GM18873 (cell line): ENCODE results near the gene BEST3.
A peak's percentile ranks its signal among the peaks of the same experiment; 100 is the strongest.

Experiments used
- ATAC-seq: cut with Tn5 transposase; IDR thresholded peaks from one replicate; pipeline ENCODE4 v1.9.1; 2021; ENCODE audit warnings: mild to moderate bottlenecking, moderate library complexity, moderate number of reproducible peaks; ENCODE audit not compliant: unreplicated experiment, low FRiP score

BEST3 gene

DNA sequence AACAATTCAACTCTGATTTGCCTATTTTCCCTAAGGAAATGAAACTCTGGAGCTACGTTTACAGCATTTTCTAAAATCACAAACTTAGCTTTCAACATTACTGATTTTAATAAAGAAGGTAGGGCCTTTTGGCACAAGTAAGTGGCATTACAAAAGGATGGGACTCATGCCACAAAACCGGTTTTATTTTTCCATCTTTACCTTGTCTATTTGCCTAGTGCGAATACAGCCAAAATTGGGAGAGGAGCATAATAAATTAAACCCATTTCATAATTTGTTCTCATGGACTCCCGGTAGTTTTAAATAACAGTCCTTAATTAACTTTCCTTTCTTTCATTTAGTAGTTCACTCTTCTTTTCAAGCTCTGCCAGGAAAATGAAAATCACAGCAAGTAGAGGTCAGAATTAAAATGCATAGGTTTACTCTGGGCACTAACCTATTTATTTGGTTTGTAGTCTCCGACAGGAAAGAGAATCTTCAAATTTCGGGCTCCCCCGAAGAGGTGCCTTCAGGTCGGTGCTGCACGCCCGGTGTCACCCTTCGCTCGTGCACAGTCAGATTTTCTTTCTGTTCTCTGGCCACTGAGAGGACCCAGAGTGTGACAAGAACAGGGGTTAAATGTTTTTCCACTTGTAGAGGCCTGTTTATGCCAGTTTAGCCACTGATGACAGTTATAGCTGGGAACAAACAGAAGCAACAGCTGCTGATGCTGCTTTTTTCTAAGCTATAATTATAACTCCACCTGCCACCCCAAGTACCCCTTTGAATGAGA is at the start of gene BEST3:
BEST3 (minus strand) TSS at position 535 of the 772 bp plus-strand sequence. CDS start 1,505 bp downstream, outside the sequence.
- no peak for ATAC-seq

DNA sequence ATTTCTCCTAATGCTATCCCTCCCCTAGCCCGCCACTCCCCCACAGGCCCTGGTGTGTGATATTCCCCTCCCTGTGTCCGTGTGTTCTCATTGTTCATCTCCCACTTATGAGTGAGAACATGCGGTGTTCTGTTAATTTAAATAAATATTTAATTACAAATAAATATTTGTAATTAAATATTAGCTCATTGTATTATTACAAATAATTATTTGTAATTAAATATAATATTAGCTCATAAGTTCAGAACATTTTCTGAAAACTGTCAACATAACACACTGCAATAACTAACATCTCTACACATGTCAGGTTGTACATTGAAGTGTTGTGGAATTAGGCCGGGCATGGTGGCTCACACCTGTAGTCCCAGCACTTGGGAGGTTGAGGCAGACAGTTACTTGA is 45.0 kb upstream of the BEST3 start:
- no peak for ATAC-seq

DNA sequence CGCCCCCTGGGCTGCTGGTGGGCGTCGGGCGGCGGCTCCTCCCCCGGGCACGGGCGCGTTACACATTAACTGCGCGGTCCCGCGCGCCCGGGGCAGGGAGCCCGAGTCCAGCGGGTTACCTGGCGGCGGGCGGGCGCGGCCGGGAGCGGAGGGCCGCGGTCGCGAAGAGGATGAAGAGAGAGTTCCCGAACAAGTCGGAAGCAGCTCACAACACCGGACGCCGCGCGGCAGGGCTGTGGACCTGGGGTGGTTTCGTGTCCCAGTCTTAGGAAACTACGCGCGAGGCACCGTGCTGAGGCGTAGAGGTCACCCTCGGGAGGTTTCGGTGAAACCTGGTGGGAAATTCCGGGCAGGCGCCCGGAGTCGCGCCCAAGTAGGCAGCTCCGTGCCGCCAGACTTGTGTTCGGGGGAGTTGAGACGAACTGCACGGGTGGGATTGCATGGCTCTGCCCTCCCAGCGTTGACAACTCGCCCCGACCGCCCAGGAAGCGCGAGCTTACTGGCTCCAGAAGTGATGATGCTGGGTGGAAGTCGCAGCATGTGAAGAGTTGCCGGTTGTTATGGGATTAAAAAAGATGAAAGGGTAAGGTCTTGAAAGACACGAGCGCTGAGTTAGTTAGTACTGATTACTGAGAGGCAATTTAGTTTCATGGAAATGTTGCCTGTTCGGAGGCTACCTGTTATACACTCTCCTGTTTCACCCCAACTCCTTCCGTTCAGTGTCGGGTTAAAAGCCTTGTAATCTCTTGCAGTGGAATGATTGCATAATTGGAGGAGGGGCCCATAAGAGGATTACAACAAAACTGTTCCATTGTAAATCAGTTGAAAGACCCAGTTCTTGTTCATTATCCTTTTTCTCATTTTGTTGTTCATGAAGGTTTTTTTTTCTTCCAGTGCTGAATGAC is 40.4 kb upstream of the BEST3 start:
- ATAC-seq, result peak; percentile 43

DNA sequence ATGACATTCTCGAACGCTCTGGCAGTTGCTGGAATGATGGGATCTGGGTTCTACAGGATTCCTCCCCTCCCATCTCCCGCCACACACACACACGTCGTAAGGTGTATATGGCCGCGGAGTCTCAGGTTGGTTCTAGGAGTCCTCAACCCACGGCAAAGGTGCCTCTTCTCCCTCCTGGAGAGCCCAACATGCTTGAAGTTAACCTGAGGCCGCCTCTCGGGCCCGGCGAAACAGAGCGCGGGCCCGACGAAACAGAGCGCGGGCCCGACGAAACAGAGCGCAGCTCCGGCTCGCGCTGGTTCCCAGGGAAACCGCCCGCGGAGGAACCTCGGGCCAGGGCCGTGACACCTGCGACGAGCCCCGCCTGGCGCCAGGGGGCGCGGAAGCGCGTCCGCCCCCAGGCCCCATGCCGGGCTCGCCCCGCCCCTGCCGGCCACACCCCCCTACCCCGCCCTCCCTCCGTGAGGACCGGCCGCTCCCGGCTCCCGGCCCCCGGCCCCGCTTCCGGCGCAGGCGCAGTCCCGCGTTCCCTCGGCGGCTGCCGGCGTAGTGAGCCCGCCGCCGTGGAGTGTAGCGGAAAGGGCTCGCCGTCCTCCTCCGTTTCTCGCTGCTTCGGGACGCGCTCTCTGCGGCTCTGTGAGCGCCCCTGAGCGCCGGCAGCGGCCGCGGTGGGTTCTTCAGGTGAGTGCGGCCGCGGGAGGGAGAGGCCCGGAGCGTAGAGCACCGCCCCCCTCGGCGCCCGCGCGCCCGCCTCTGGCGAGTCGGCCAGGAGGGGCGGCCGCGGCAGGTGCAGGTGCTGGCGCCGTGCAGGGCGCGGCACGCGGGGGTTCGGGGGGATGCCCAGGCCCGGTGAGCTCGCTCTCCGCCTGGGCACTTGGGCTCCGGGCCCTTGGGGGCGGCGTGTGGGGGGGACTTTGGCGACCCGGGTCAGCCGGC is 39.5 kb upstream of the BEST3 start, which contains the start of gene RAB3IP:
RAB3IP (plus strand) TSS at position 510 of the 936 bp plus-strand sequence. CDS start 16,549 bp downstream, outside the sequence.
- ATAC-seq, result peak; percentile 64

DNA sequence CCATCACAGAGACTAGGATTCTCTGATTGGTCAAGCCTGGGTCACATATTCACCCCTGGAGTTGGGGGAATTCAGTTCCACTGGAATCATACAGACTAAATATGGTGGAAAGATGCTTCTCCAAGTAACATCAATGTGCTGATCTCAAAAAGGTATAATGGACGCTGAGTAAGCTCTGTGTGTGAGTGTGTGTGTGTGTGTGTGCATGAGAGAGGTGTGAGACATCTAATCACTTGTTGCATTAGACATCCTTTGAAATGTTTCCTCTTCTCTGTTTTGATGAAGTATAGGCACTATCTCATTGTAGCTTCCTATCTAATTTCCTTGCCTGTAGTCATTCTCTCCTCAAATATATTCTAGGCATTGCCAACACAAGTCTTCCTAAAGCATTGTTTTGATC is 34.5 kb upstream of the BEST3 start:
- ATAC-seq, result no peak

DNA sequence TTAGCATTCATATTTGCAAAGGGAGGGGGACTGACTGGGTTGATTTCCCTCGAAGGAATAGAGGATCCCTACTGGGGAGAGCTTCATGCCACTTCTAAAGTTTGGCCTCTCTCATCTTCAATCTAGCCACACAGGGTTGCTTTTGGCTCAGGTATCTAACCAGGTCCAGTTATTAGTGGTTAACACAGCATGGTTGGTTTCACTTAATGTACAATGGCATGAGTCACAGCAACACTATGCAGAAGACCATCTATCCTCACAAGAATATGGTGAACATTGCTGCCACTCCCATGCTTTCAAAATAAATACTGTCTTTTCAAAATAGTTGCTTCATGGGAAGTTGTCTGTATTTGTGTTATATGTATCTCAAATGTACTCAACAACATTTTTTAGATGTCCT is 33.0 kb upstream of the BEST3 start:
- no peak for ATAC-seq

DNA sequence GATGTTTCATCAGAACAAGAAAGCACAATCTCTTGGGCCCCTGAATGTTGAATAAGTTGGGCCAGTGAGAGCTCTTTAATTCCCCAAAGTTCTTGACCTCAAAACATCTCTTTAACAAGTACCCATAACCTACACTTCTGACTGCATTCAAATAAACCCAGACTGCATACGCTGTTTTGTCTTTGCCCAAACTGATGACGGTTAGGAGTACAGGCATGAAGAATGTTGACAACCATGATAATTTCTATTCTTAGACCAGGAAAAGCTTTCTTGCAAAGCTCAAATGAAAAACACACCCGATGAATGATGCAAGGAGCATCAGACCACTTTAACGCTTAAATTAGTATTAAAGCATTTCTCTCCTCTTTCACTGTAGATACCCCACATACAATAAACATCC is 27.8 kb upstream of the BEST3 start:
- no peak for ATAC-seq

DNA sequence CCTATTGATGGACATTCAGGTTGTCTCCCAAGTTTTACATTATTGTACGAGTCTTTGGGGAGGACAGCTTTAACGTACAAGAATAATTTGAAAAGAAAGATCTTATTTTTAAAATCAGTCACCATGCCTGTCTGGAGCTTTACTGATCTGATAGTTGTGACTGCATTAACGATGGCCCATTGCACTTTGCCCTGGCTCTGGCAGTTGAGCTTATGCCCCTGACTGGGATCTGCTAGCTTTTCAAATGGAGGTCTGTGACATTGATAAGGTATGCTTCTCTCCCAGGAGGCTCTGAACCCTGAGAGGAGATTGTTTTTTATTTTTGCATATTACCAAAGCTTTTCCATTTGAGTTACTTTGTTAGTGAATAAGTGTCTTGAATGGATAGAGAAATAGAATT is 21.6 kb upstream of the BEST3 start:
- no peak for ATAC-seq

DNA sequence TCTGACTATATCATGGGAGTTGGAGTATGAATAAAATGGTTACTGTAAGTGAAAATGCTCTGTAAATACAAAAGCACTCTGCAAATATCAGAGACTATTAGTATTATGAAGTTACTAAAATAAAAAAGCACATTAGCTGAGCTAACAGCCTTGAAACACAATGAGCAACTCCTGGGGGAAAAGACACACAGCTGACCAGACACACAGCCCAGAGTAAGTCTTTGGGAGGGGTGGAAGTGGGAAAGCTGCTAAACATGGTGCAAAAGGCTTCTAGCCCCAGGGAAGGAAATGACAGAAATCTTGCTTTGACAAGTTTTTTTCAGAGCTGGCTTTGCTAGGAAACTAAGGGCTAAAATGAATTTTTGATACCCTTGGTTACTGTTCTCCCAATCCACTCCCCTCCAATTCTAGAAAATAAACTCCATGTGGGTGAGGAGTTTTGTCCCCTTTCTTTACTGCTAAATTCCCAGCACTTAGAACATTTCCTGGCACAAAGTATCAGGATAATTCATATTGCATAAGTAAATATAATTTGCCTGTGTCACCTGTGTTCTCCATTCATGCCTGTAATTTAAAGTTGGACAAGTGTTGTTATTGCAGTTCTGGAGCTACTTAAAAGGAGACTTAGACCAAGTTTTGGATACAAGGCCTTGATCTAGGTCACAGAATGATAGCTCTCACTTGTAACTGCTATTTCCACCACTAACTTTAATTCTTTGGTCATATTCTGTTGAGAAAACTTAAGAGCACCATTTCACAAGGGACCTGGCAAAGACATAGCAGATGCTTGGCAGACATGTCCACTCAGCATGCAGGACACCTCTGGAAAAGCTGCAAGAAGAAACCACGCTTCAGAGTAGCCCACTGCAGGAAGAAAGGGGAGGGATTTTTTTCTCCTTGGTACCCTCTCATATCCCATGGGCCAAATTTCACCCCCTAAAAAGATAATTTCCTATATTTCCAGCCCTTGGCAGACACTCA is 20.5 kb upstream of the BEST3 start:
- ATAC-seq, result no peak

DNA sequence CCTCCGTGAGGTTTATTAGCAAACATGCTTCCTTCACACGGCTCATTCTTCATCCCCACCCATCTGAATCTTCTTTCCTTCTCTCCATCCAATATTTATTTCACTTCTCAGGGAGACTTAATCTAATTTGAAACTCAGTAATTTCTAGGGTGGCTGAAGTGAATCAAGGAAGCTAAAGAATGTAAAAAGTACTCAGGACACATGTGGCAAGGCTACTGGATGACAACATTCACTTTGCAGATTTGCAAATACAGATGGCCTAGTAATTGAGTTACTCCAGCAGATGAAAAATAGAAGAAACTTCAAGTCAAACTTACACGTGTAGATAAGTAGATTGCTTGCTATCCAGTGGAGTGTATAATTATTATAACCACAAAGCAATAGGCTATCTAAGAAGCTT is 15.4 kb upstream of the BEST3 start:
- ATAC-seq, result no peak

DNA sequence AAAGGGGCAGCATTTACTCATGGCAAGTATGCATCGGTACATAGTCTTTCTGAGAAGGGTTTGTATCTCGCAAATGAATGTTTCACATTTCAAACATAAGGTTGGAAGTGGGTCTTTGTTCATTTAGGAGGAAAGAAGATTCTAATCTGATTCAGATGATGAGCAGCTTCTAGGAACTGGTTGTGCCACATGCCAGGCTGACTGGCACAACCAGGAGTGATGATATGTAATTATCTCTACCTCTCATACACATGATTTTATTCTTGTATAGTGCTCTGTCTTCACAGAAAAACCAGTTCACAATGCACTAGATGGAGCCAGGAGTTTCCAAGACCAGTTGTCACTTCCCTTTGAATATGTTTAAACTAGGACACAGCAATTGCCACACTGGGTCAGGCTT is 13.7 kb upstream of the BEST3 start:
- no peak for ATAC-seq

DNA sequence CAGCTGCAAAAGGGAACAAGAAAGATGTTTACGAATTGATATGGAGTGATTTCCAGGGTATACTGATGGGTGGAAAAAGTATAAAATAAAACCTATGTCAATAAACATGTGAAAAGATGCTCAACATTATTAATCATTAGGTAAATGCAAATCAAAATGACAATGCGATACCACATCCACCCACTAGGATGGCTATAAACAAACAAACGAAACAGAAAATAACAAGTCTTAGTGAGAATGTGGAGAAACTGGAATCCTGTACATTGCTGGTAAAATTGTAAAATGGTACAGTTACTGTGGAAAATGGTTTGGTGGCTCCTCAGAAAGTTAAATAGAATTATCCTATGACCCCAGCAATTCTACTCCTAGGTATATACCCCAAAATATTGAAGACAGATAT is 9.5 kb upstream of the BEST3 start:
- ATAC-seq, result no peak

DNA sequence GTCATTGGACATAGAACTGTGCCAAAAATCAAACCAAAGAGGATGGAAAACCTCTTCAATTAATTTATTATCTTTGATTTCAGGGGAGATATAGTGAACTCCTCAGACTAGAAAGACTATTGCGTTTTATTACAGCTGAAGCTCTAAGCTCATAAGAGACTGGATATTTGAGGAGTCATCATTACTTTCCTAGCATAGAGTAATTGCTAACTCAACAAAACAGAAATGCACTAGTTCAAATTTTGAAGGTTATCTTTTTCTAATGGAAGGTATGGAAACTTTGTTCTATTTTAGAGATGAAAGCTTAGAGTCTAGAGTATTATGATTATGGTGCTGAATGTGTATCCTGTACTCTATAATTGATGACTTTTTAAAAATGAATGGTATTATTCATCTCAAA is 5.3 kb upstream of the BEST3 start:
- ATAC-seq, result no peak

DNA sequence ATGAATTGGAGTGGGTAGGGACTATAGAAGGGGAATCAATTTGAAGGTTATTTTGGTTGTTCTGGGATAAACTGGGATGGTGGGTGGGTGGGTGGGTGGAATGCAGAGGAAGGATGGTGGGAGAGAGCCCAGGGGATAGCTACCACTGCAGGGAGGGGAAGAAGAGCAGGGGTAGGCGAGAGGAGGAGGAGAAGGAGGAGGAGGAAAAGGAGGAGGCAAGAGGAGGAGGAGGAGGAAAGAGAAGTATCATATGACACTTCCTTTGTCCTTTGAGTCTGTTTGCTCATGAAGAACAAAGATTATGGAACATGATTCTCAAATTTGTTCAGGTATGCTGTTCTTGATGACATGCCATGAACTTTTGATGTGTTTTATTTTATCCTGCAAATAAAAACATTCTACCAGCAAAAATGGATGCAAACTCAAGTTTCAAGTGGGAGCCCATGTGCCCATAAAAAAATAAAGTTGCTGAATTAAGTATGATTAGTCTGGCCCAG is 4.1 kb upstream of the BEST3 start:
- no peak for ATAC-seq

DNA sequence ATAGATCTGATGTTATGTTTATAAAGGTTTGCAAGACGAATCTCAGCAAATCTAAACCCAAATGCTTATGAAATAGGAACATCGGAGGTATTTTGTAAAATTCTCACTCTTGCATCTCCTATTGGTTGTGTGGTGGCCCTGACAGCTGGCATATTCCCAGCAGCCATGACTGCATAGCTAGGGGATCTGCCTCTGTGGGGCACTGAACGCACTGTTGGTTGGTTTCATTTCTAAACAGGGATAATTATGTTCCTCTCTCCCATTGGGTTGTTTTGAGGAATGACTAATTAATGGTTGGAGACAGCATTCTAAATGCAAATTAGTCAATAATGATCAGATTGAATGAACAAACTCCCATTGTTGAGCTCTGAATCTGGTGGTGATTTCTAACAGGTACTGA is 2.7 kb upstream of the BEST3 start:
- ATAC-seq, result no peak

DNA sequence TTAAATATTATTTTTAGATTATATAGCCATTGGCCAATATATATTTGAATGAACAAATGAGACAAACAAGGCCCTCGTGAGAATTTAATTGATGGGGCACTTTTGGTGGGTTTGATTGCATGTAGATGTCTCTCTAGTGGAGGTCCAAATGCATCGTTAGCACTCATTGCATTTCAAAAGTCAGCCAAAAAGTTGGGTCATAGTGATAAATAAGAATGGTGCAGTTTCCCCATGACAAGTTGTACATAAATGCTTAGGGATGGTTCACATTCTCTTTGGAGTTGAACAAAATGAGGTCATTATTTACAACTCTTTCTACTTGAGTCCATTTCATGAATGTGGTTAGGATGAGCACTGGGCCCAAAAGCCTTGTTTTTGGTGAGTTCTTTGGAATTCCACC is 1.0 kb downstream of the BEST3 start:
- ATAC-seq, result no peak

DNA sequence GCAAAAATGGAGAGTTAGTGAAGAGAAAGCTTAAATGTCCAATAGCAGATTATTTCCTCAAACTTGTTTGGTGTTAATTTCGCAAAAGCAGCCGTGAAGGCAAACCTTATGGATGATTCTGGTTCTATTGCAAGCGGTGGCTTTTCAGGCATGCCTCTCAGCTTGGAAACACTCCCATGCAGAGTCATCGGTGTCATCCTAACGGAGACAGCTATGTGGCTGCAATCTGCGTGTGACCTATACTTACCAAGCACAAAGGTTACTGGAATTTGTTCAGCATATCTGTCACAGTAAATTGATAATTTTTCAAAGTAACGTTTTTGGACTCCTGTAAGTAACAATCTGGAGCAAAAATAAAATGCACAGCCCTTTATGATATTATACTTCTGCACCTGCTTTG is 5.0 kb downstream of the BEST3 start:
- ATAC-seq, result no peak

DNA sequence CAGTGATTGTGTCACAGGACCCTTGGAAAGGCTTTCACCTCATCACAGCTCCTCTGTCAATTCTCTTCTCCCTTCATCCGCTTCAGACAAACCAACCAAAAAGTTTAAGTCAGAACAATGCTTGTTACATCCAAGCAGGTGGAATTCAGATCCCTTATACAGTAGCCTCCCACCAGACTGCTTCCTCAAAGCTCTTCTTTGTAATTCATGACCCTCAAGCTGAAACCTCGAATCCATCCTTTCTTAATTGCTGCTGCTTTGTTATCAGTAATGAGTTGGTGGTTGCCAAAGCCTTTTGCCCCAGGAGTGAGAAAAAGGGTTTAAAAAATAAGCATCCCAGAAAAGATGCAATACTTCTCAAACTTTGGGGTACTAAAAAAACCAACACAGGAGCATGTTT is 9.5 kb downstream of the BEST3 start:
- ATAC-seq, result no peak
